ENCODE results near the gene SALL1. TPM values are rescaled to one million over a fixed set of nuclear protein-coding genes. Genes with fewer than 3 reads are reported as not detected.

The SALL1 gene
- total and polyA plus RNA-seq, 2 of the 13 experiments (the other 11 are each of a cell fraction or from before 2014, with no cell fraction given): 6.6 to 12.3 TPM

DNA sequence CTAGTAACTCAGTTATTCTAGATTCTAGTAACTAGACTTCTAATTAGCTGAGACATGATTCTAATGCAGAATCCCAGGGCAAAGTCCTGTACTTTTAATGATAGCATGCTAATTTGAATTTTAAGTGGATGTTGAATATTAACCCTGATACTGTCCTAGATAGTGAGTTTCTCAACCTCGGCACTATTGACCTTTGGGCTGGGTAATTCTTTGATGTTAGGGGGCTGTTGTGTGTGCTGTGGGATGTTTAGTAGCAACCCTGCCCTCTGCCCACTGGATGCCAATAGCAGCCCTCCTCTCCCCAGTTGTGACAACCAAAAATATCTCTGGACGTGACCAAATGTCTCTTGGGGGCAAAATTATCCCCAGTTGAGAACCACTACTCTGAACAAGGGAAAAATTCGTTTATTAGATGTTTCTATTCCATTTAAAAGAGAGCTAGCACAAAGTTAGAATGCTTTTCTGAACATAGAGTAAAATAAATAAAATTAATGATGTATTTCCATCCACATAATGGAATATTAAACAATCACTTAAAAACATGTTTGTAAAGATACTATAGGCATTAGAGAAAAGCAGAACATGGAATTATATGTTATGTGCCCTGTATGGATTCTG lies 30.2 kb downstream of the SALL1 start (continued):
- TF ChIP-seq, protein P1, sequence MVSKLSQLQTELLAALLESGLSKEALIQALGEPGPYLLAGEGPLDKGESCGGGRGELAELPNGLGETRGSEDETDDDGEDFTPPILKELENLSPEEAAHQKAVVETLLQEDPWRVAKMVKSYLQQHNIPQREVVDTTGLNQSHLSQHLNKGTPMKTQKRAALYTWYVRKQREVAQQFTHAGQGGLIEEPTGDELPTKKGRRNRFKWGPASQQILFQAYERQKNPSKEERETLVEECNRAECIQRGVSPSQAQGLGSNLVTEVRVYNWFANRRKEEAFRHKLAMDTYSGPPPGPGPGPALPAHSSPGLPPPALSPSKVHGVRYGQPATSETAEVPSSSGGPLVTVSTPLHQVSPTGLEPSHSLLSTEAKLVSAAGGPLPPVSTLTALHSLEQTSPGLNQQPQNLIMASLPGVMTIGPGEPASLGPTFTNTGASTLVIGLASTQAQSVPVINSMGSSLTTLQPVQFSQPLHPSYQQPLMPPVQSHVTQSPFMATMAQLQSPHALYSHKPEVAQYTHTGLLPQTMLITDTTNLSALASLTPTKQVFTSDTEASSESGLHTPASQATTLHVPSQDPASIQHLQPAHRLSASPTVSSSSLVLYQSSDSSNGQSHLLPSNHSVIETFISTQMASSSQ (IDR thresholded peaks at IDR 0.05; ENCODE audit: low read depth): peak; percentile 97
- TF ChIP-seq, protein P1 (CRISPR knock-in tag; IDR thresholded peaks at IDR 0.05; ENCODE audit: borderline replicate concordance): peak; percentile 97
- peak; percentile 33; the same call in 1 of the 2 replicates for TF ChIP-seq ZMYM3 (CRISPR knock-in tag; IDR thresholded peaks at IDR 0.05)
- peak; percentile 62; the same call in 1 of the 2 replicates for TF ChIP-seq FOSL2 (CRISPR knock-in tag; IDR thresholded peaks at IDR 0.05)
- TF ChIP-seq FOXO1 (CRISPR knock-in tag; IDR thresholded peaks at IDR 0.05): peak; percentile 92
- TF ChIP-seq ZNF558 (CRISPR knock-in tag; IDR thresholded peaks at IDR 0.05; ENCODE audit: borderline replicate concordance): no peak
- peak; percentile 80 for TF ChIP-seq PPARG (CRISPR knock-in tag; conservative IDR thresholded peaks at IDR 0.05)
- TF ChIP-seq HNRNPL (IDR thresholded peaks at IDR 0.05; ENCODE audit: low read depth, low read length): peak; percentile 93
- no peak for TF ChIP-seq GPN1 (CRISPR knock-in tag; IDR thresholded peaks at IDR 0.05; ENCODE audit: borderline replicate concordance)
- TF ChIP-seq HDAC2 (CRISPR knock-in tag; IDR thresholded peaks at IDR 0.05): peak; percentile 88
- peak; percentile 82 for TF ChIP-seq ZNF646 (CRISPR knock-in tag; IDR thresholded peaks at IDR 0.05)
- peak; percentile 94 for TF ChIP-seq SALL1 (CRISPR knock-in tag; IDR thresholded peaks at IDR 0.05)
- TF ChIP-seq KLF12 (CRISPR knock-in tag; IDR thresholded peaks at IDR 0.05; ENCODE audit: borderline replicate concordance): peak; percentile 50; the same call in 1 of the 2 replicates
- TF ChIP-seq KLF9 (CRISPR knock-in tag; IDR thresholded peaks at IDR 0.05; ENCODE audit: low read depth): 0 out of 2 replicates have a peak, but pooled peaks have one; percentile 25
- 0 out of 2 replicates have a peak, but pooled peaks have one; percentile 58 for TF ChIP-seq ARNTL (CRISPR knock-in tag; IDR thresholded peaks at IDR 0.05)
- TF ChIP-seq, protein P2, sequence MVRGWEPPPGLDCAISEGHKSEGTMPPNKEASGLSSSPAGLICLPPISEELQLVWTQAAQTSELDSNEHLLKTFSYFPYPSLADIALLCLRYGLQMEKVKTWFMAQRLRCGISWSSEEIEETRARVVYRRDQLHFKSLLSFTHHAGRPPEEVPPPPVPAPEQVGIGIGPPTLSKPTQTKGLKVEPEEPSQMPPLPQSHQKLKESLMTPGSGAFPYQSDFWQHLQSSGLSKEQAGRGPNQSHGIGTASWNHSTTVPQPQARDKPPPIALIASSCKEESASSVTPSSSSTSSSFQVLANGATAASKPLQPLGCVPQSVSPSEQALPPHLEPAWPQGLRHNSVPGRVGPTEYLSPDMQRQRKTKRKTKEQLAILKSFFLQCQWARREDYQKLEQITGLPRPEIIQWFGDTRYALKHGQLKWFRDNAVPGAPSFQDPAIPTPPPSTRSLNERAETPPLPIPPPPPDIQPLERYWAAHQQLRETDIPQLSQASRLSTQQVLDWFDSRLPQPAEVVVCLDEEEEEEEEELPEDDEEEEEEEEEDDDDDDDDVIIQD (CRISPR knock-in tag; IDR thresholded peaks at IDR 0.05; ENCODE audit: low read depth): peak; percentile 60; the same call in 1 of the 2 replicates
- TF ChIP-seq MZF1 (CRISPR knock-in tag; IDR thresholded peaks at IDR 0.05; ENCODE audit: borderline replicate concordance): no peak

Data from HepG2 (cell line).